NOMO-1 treated with dmso at 0.1 percent for 144 hours (cell line): ENCODE measurements around the gene ESYT2.
"Not testable (repeated sequence)": the region's sequence is repeated elsewhere in the genome, so short reads cannot be mapped to it uniquely, and the experiment has no call there.

Experiments used
- DNase-seq: peaks from one replicate; lab custom pipeline; 2025; ENCODE audit not compliant: unreplicated experiment; lab: John Stamatoyannopoulos, UW

ESYT2 gene

GRCh38 chr7:158858592-158859503 lies 29.5 kb upstream of the ESYT2 start:
- no peak for DNase-seq

GRCh38 chr7:158856883-158857668 lies 27.8 kb upstream of the ESYT2 start:
- DNase-seq = no peak

GRCh38 chr7:158854681-158855081 lies 25.4 kb upstream of the ESYT2 start:
- no peak for DNase-seq

- DNase-seq = no peak
Measured at GRCh38 chr7:158850545-158851102, 21.3 kb upstream of the ESYT2 start.

GRCh38 chr7:158849768-158850544 lies 20.6 kb upstream of the ESYT2 start:
- DNase-seq = no peak

GRCh38 chr7:158849442-158849767 lies 20.1 kb upstream of the ESYT2 start:
- DNase-seq = no peak

- no peak for DNase-seq
Measured at GRCh38 chr7:158847451-158847866, 18.1 kb upstream of the ESYT2 start.

- DNase-seq = no peak
Measured at GRCh38 chr7:158846304-158846703, 17.0 kb upstream of the ESYT2 start.

GRCh38 chr7:158843771-158844170 lies 14.5 kb upstream of the ESYT2 start:
- DNase-seq = no peak

- no peak for DNase-seq
Measured at GRCh38 chr7:158842486-158842885, 13.2 kb upstream of the ESYT2 start.

- no peak for DNase-seq
Measured at GRCh38 chr7:158840604-158841003, 11.3 kb upstream of the ESYT2 start.

GRCh38 chr7:158839177-158839576 lies 9.9 kb upstream of the ESYT2 start:
- DNase-seq = not testable (repeated sequence)

- DNase-seq = no peak
Measured at GRCh38 chr7:158837790-158838637, 8.7 kb upstream of the ESYT2 start.

GRCh38 chr7:158836692-158837091 lies 7.4 kb upstream of the ESYT2 start:
- DNase-seq = no peak

- no peak for DNase-seq
Measured at GRCh38 chr7:158834878-158835784, 5.8 kb upstream of the ESYT2 start.

- no peak for DNase-seq
Measured at GRCh38 chr7:158832994-158833393, 3.7 kb upstream of the ESYT2 start.

GRCh38 chr7:158831738-158832091 lies 2.4 kb upstream of the ESYT2 start:
- DNase-seq = no peak

GRCh38 chr7:158830211-158830723 lies 958 bp upstream of the ESYT2 start:
- DNase-seq = no peak

- no peak for DNase-seq
Measured at GRCh38 chr7:158829021-158829341, 328 bp downstream of the ESYT2 start.
